CD14-positive monocyte (primary cell): Measurements from ENCODE around the gene AARS2. TPM values are rescaled to one million over a fixed set of nuclear protein-coding genes. Genes with fewer than 3 reads are reported as not detected.

ENCODE experiments used
- DNase-seq, 3 donors: peaks; one replicate each; pipeline ENCODE4 v3.0.0-alpha.2; 2011 to 2022
- H2AFZ ChIP-seq: 2 replicates; pipeline ENCODE4 v1.6.0; 2012; ENCODE audit warnings: mild to moderate bottlenecking, low read depth, low read length, inconsistent platforms; ENCODE audit not compliant: insufficient read depth, poor library complexity, severe bottlenecking
- H3K27ac ChIP-seq, 2 donors: 1 replicate in 1 of 2; 2 replicates in 1 of 2; pipeline ENCODE4 v1.5.1; 2012 to 2013; ENCODE audit warnings: low read length in 2 of 2, control low read depth in 1 of 2, inconsistent platforms in 1 of 2, low read depth in 1 of 2, mild to moderate bottlenecking in 1 of 2
- H3K27me3 ChIP-seq, 2 donors: one replicate each; pipeline versions ENCODE4 v1.6.0 to v1.6.1; 2011 to 2013; ENCODE audit warnings: low read length in 2 of 2; ENCODE audit not compliant: control insufficient read depth in 2 of 2, insufficient read depth in 2 of 2
- H3K36me3 ChIP-seq, 2 donors: replicated peaks in 1 of 2; 1 replicate in 1 of 2; 2 replicates in 1 of 2; pipeline versions ENCODE4 v1.5.1 to v1.6.1; 2012 to 2013; ENCODE audit warnings: low read length in 2 of 2, control low read depth in 1 of 2, inconsistent platforms in 1 of 2, mild to moderate bottlenecking in 1 of 2; ENCODE audit not compliant: insufficient read depth in 2 of 2, control insufficient read depth in 1 of 2
- H3K4me1 ChIP-seq, 2 donors: 1 replicate in 1 of 2; 2 replicates in 1 of 2; pipeline versions ENCODE4 v1.5.1 to v1.6.1; 2012 to 2013; ENCODE audit warnings: low read length in 2 of 2, control low read depth in 1 of 2, inconsistent platforms in 1 of 2, mild to moderate bottlenecking in 1 of 2, moderate library complexity in 1 of 2; ENCODE audit not compliant: insufficient read depth in 2 of 2, control insufficient read depth in 1 of 2
- H3K4me2 ChIP-seq: replicated peaks from 2 replicates; pipeline ENCODE3; 2012; ENCODE audit warnings: low read length, moderate library complexity, mild to moderate bottlenecking; ENCODE audit not compliant: poor library complexity, severe bottlenecking; ENCODE audit errors: extremely low read depth
- H3K4me3 ChIP-seq, 3 experiments: fragments of 200-600 bp in 1 of 3; sonication (generic) in 1 of 3; replicated peaks in 1 of 3; 1 replicate in 2 of 3; 2 replicates in 1 of 3; pipeline ENCODE4 v1.5.1; 2011 to 2013; ENCODE audit warnings: low read length in 3 of 3, mild to moderate bottlenecking in 3 of 3, control low read depth in 2 of 3, low read depth in 2 of 3, inconsistent platforms in 1 of 3, moderate library complexity in 1 of 3
- H3K79me2 ChIP-seq: 2 replicates; pipeline ENCODE4 v1.6.0; 2012; ENCODE audit warnings: mild to moderate bottlenecking, control low read depth, inconsistent platforms, low read length, moderate library complexity; ENCODE audit not compliant: insufficient read depth
- H3K9ac ChIP-seq: 2 replicates; pipeline ENCODE4 v1.6.0; 2017; ENCODE audit warnings: low read length, mild to moderate bottlenecking; ENCODE audit not compliant: insufficient read depth, poor library complexity, severe bottlenecking
- H3K9me3 ChIP-seq, 2 donors: replicated peaks in 1 of 2; 1 replicate in 1 of 2; 2 replicates in 1 of 2; pipeline versions ENCODE4 v1.5.1 to v1.6.1; 2012 to 2013; ENCODE audit warnings: low read length in 2 of 2, control low read depth in 1 of 2; ENCODE audit not compliant: control insufficient read depth in 1 of 2, insufficient read depth in 1 of 2
- H4K20me1 ChIP-seq: 2 replicates; pipeline ENCODE4 v1.6.0; 2012; ENCODE audit warnings: mild to moderate bottlenecking, low read length, control low read depth, moderate library complexity; ENCODE audit not compliant: insufficient read depth
- H3K27ac Mint-ChIP-seq, 7 donors: one replicate each; pipeline ENCODE4 v1.8.0; 2020; ENCODE audit warnings: mild to moderate bottlenecking in 7 of 7, mixed read lengths in 7 of 7, moderate library complexity in 6 of 7, inconsistent platforms in 2 of 7
- H3K27me3 Mint-ChIP-seq, 3 donors: one replicate each; pipeline ENCODE4 v1.8.0; 2021 to 2022; ENCODE audit warnings: low read depth in 3 of 3, mild to moderate bottlenecking in 3 of 3, mixed read lengths in 3 of 3, moderate library complexity in 3 of 3, inconsistent platforms in 1 of 3
- H3K36me3 Mint-ChIP-seq, 2 donors: one replicate each; pipeline ENCODE4 v1.8.0; 2020; ENCODE audit warnings: mixed read lengths in 2 of 2, inconsistent platforms in 1 of 2, mild to moderate bottlenecking in 1 of 2
- H3K4me1 Mint-ChIP-seq: one replicate; pipeline ENCODE4 v1.8.0; 2020; ENCODE audit warnings: mild to moderate bottlenecking, mixed read lengths
- H3K4me3 Mint-ChIP-seq, 2 donors: one replicate each; pipeline ENCODE4 v1.8.0; 2020; ENCODE audit warnings: mild to moderate bottlenecking in 2 of 2, mixed read lengths in 2 of 2, moderate library complexity in 1 of 2
- H3K9me3 Mint-ChIP-seq, 7 donors: one replicate each; pipeline ENCODE4 v1.8.0; 2020 to 2022; ENCODE audit warnings: mixed read lengths in 7 of 7, mild to moderate bottlenecking in 6 of 7, moderate library complexity in 6 of 7, inconsistent platforms in 2 of 7
- WGBS: methylation state at CpG from one replicate; pipeline ENCODE4 v1.1.5; 2013; ENCODE audit warnings: missing lambda C conversion rate; ENCODE audit not compliant: insufficient coverage; 5-methylcytosine and 5-hydroxymethylcytosine counted together
- intact Hi-C, 2 donors: fragments of 100-400 bp; cut with micrococcal nuclease; formaldehyde crosslinking; loops; one replicate each; pipeline versions ENCODE4 v1.15.0 to v1.15.1; 2023
- polyA plus RNA-seq, 3 donors: library from polyadenylated mRNA; depleted of rRNA in 1 of 3; unstranded in 2 of 3; stranded (reverse) in 1 of 3; fragments of 300-500 nt in 2 of 3; fragments of >200 nt in 1 of 3; fragmentation: Illumina TruSeq in 2 of 3; gene quantifications; 1 replicate in 2 of 3; 2 replicates in 1 of 3; pipeline ENCODE4 v1.2.3, GENCODE V29; 2012 to 2021
- TF ChIP-seq, protein P1 (sequence below): fragments of 200-600 bp; IDR thresholded peaks from one replicate; pipeline ENCODE4 v1.8.0; 2022; ENCODE audit warnings: antibody characterized with exemption, mild to moderate bottlenecking

Gene AARS2
- polyA plus RNA-seq, 3 donors: 1.8 to 4.5 (median 3.2) TPM

GRCh38 chr6:44257025-44257752 lies 56.0 kb downstream of the AARS2 start, which contains the start of gene SLC35B2:
TSS of gene SLC35B2 (minus strand) at chr6:44257528. CDS start at chr6:44257410, 118 bp downstream.
- Histone ChIP-seq H3K9me3 (no peaks in the 10 kb centered on the region), H3K4me3 (peak within 1 kb of the TSS; percentile 49 to 85 (median 69)), H2AFZ (peak within 1 kb of the TSS; percentile 57), H3K9ac (peak within 1 kb of the TSS; percentile 77), H3K4me1 (peaks cover 29 to 52% of the 10 kb centered on the region in 2 donors), H3K4me2 (peak within 1 kb of the TSS; percentile 99), H3K79me2 (peaks cover 25% of the 10 kb centered on the region), H3K36me3 (peaks cover 70 to 83% of the 10 kb centered on the region in 2 donors), H3K27ac (peak within 1 kb of the TSS; percentile 66 to 69), H4K20me1 (peaks cover 94% of the 10 kb centered on the region), H3K27me3 (no peaks in the 10 kb centered on the region)
- peak; percentile 76 to 90 (median 79) for DNase-seq
- intact Hi-C loops: loop anchor here (5.0 kb wide), 3 partner anchors 35 to 160 kb away; partner anchors contain the start of gene SLC29A1 (in 2 of the 2)
- H3K36me3 Mint-ChIP-seq: peaks cover 72 to 77% of the 10 kb centered on the region in 2 donors
- H3K27me3 Mint-ChIP-seq: peaks cover 0 to 6% (median 2%) of the 10 kb centered on the region in 3 donors
- H3K4me1 Mint-ChIP-seq: peaks cover 58% of the 10 kb centered on the region
- peak within 1 kb of the TSS; percentile 79 to 87 for H3K4me3 Mint-ChIP-seq
- no peaks in the 10 kb centered on the region for H3K9me3 Mint-ChIP-seq
- TF ChIP-seq, protein P1, sequence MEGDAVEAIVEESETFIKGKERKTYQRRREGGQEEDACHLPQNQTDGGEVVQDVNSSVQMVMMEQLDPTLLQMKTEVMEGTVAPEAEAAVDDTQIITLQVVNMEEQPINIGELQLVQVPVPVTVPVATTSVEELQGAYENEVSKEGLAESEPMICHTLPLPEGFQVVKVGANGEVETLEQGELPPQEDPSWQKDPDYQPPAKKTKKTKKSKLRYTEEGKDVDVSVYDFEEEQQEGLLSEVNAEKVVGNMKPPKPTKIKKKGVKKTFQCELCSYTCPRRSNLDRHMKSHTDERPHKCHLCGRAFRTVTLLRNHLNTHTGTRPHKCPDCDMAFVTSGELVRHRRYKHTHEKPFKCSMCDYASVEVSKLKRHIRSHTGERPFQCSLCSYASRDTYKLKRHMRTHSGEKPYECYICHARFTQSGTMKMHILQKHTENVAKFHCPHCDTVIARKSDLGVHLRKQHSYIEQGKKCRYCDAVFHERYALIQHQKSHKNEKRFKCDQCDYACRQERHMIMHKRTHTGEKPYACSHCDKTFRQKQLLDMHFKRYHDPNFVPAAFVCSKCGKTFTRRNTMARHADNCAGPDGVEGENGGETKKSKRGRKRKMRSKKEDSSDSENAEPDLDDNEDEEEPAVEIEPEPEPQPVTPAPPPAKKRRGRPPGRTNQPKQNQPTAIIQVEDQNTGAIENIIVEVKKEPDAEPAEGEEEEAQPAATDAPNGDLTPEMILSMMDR: peak; percentile 87
- peak within 1 kb of the TSS; percentile 83 to 97 (median 91) for H3K27ac Mint-ChIP-seq
- under 1% methylated on average over 66 of the region's 80 CpGs for WGBS

DNA sequence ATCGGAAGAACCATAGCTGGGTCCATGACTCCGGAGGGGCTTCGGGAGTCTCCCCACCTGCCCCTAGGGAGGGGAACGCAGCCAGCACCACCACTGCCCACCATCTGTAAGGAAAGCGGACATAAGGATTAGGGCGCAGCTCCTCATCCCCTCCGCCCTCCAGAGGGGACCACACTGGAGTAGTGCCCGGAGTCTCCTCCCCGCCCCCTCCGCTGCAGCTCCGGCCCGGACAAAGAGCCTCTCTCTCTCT lies 56.4 kb downstream of the AARS2 start:
- Mint-ChIP-seq H3K36me3 (peaks cover 73 to 77% of the 10 kb centered on the region in 2 donors), H3K27ac (peak overlapping the region in 4 of 7 donors; percentile 50 to 78 (median 72)), H3K4me3 (peak overlapping the region; percentile 79 to 84), H3K9me3 (no peaks in the 10 kb centered on the region), H3K4me1 (peaks cover 53% of the 10 kb centered on the region), H3K27me3 (peaks cover 0 to 6% (median 2%) of the 10 kb centered on the region in 3 donors)
- Histone ChIP-seq H3K27ac (peak overlapping the region in 1 of 2 donors; percentile 2), H3K79me2 (peaks cover 20% of the 10 kb centered on the region), H3K9me3 (no peaks in the 10 kb centered on the region), H2AFZ (peak overlapping the region; percentile 57), H3K27me3 (no peaks in the 10 kb centered on the region), H3K36me3 (peaks cover 70 to 83% of the 10 kb centered on the region in 2 donors), H4K20me1 (peaks cover 94% of the 10 kb centered on the region), H3K9ac (peak overlapping the region; percentile 77), H3K4me2 (peak overlapping the region; percentile 99), H3K4me3 (peak overlapping the region; percentile 49 to 85 (median 69)), H3K4me1 (peaks cover 24 to 47% of the 10 kb centered on the region in 2 donors)
- no peak for DNase-seq
- WGBS: 0% methylated on average over 10 of the region's 12 CpGs
- intact Hi-C loops: loop anchor here (5.0 kb wide), 3 partner anchors 34 to 159 kb away; partner anchors contain the start of gene SLC29A1 (in 2 of the 2)
- TF ChIP-seq, protein P1: no peak
